Vagina (tissue), 2 donors: ENCODE results near the gene KRT6A. TPM values are rescaled to one million over a fixed set of nuclear protein-coding genes. Genes with fewer than 3 reads are reported as not detected.

Experiments
- DNase-seq, 2 donors: peaks; one replicate each; pipeline ENCODE4 v3.0.0-alpha.2; 2017; ENCODE audit errors: extremely low spot score in 2 of 2
- H3K27ac ChIP-seq: fragments of 200-600 bp; sonication (generic); one replicate; pipeline ENCODE4 v1.5.1; 2019
- H3K27me3 ChIP-seq: fragments of 200-600 bp; sonication (generic); one replicate; pipeline ENCODE4 v1.5.1; 2019
- H3K36me3 ChIP-seq, 2 donors: fragments of 200-600 bp; sonication (generic); one replicate each; pipeline ENCODE4 v1.5.1; 2017 to 2019
- H3K4me1 ChIP-seq: fragments of 200-600 bp; sonication (generic); one replicate; pipeline ENCODE4 v1.5.1; 2019
- H3K4me3 ChIP-seq, 2 donors: fragments of 200-600 bp; sonication (generic); 1 replicate in 1 of 2; 2 replicates in 1 of 2; pipeline ENCODE4 v1.5.1; 2016 to 2019
- H3K9me3 ChIP-seq: fragments of 200-600 bp; sonication (generic); one replicate; pipeline ENCODE4 v1.5.1; 2019
- CTCF ChIP-seq, 3 experiments: fragments of 450-650 bp in 2 of 3; fragments of 200-600 bp in 1 of 3; sonication (generic) in 1 of 3; IDR thresholded peaks; one replicate each; pipeline ENCODE4 v1.5.1; 2017 to 2019; ENCODE audit warnings: antibody characterized with exemption in 3 of 3, mild to moderate bottlenecking in 2 of 3, moderate library complexity in 2 of 3
- POLR2A ChIP-seq, 2 donors: fragments of 450-650 bp; IDR thresholded peaks; one replicate each; pipeline ENCODE4 v1.6.1; 2017; ENCODE audit warnings: antibody characterized with exemption in 2 of 2, mild to moderate bottlenecking in 2 of 2, moderate library complexity in 2 of 2
- POLR2AphosphoS5 ChIP-seq, 2 donors: sonication (generic); formaldehyde crosslinking; IDR thresholded peaks; one replicate each; pipeline ENCODE4 v1.9.0; 2017; ENCODE audit warnings: antibody characterized with exemption in 2 of 2, mild to moderate bottlenecking in 2 of 2, low read depth in 1 of 2; ENCODE audit not compliant: insufficient read depth in 1 of 2
- intact Hi-C: fragments of 100-400 bp; cut with DNase I; formaldehyde crosslinking; loops from one replicate; pipeline ENCODE4 v1.15.1; 2023
- total RNA-seq: library from RNA; depleted of rRNA; stranded (reverse); fragments of >200 nt; gene quantifications from one replicate; pipeline ENCODE4 v1.2.3, GENCODE V29; 2016

The KRT6A gene
- total RNA-seq, result 7,258 TPM

GRCh38 chr12:52493172-52493571, at the start of gene KRT6A:
Gene KRT6A (minus strand): TSS chr12:52493257. CDS start chr12:52493188, 69 bp downstream.
- H3K36me3 ChIP-seq, result no peaks in the 10 kb centered on the region
- peak in 1 of 2 donors; percentile 74 for DNase-seq
- H3K9me3 ChIP-seq, result no peaks in the 10 kb centered on the region
- H3K27ac ChIP-seq, result peak within 1 kb of the TSS; percentile 61
- H3K27me3 ChIP-seq, result no peaks in the 10 kb centered on the region
- peaks cover 23% of the 10 kb centered on the region for H3K4me1 ChIP-seq
- peak within 1 kb of the TSS in 1 of 2 donors; percentile 38 for H3K4me3 ChIP-seq
- intact Hi-C loops, result no loop called here
- TF ChIP-seq POLR2AphosphoS5 (IDR thresholded peaks at IDR 0.05; ENCODE audit: insufficient read depth in 1 of 2, low read depth in 1 of 2) (peak; percentile 22 to 51), POLR2A (IDR thresholded peaks at IDR 0.05) (no peak), CTCF (IDR thresholded peaks at IDR 0.05) (no peak)

GRCh38 chr12:52542157-52542556, 49.1 kb upstream of the KRT6A start:
- TF ChIP-seq POLR2AphosphoS5 (IDR thresholded peaks at IDR 0.05; ENCODE audit: insufficient read depth in 1 of 2, low read depth in 1 of 2) (no peak), POLR2A (IDR thresholded peaks at IDR 0.05) (no peak), CTCF (IDR thresholded peaks at IDR 0.05) (no peak)
- DNase-seq, result no peak
- H3K4me3 ChIP-seq, result no peak overlapping the region

GRCh38 chr12:52541709-52542108, 48.7 kb upstream of the KRT6A start:
- DNase-seq, result no peak
- Histone ChIP-seq H3K4me3 (no peak overlapping the region), H3K9me3 (no peaks in the 10 kb centered on the region), H3K36me3 (no peaks in the 10 kb centered on the region), H3K4me1 (peaks cover 56% of the 10 kb centered on the region), H3K27ac (no peak overlapping the region), H3K27me3 (no peaks in the 10 kb centered on the region)
- intact Hi-C loops, result loop anchor here (5.0 kb wide), 1 partner anchor 874 kb away; no protein-coding TSS in a partner anchor
- TF ChIP-seq CTCF (IDR thresholded peaks at IDR 0.05), result no peak
- TF ChIP-seq POLR2AphosphoS5 (IDR thresholded peaks at IDR 0.05; ENCODE audit: insufficient read depth in 1 of 2, low read depth in 1 of 2), result no peak
- TF ChIP-seq POLR2A (IDR thresholded peaks at IDR 0.05), result no peak

More at GRCh38 chr12:52542157-52542556, 49.1 kb upstream of the KRT6A start:
- Histone ChIP-seq H3K36me3 (no peaks in the 10 kb centered on the region), H3K9me3 (no peaks in the 10 kb centered on the region), H3K27ac (no peak overlapping the region), H3K4me1 (peaks cover 55% of the 10 kb centered on the region), H3K27me3 (no peaks in the 10 kb centered on the region)
- intact Hi-C loops, result loop anchor here (5.0 kb wide), 1 partner anchor 875 kb away; no protein-coding TSS in a partner anchor

GRCh38 chr12:52540531-52540930, 47.5 kb upstream of the KRT6A start:
- Histone ChIP-seq H3K9me3 (no peaks in the 10 kb centered on the region), H3K4me1 (peaks cover 56% of the 10 kb centered on the region), H3K27me3 (no peaks in the 10 kb centered on the region), H3K36me3 (no peaks in the 10 kb centered on the region), H3K27ac (peak overlapping the region; percentile 80), H3K4me3 (no peak overlapping the region)
- TF ChIP-seq CTCF (IDR thresholded peaks at IDR 0.05), result no peak
- TF ChIP-seq POLR2A (IDR thresholded peaks at IDR 0.05), result no peak
- TF ChIP-seq POLR2AphosphoS5 (IDR thresholded peaks at IDR 0.05; ENCODE audit: insufficient read depth in 1 of 2, low read depth in 1 of 2), result no peak
- intact Hi-C loops, result loop anchor here (5.0 kb wide), 1 partner anchor 873 kb away; no protein-coding TSS in a partner anchor
- DNase-seq, result no peak

GRCh38 chr12:52539821-52540173, 46.7 kb upstream of the KRT6A start:
- TF ChIP-seq CTCF (IDR thresholded peaks at IDR 0.05) (no peak), POLR2A (IDR thresholded peaks at IDR 0.05) (no peak), POLR2AphosphoS5 (IDR thresholded peaks at IDR 0.05; ENCODE audit: insufficient read depth in 1 of 2, low read depth in 1 of 2) (no peak)
- peak overlapping the region; percentile 80 for H3K27ac ChIP-seq
- no peaks in the 10 kb centered on the region for H3K27me3 ChIP-seq
- intact Hi-C loops, result loop anchor here (5.0 kb wide), 1 partner anchor 872 kb away; no protein-coding TSS in a partner anchor
- H3K9me3 ChIP-seq, result no peaks in the 10 kb centered on the region
- H3K4me3 ChIP-seq, result no peak overlapping the region
- no peak for DNase-seq
- H3K4me1 ChIP-seq, result peaks cover 51% of the 10 kb centered on the region
- H3K36me3 ChIP-seq, result no peaks in the 10 kb centered on the region
